Nephron progenitor cell (in vitro differentiated cells): ENCODE results near the gene SHISA7.

ENCODE experiments used
- DNase-seq: peaks from one replicate; pipeline ENCODE4 v3.0.0; 2021
- H3K27ac Mint-ChIP-seq: 2 replicates; pipeline ENCODE4 v1.8.0; 2021; ENCODE audit warnings: mild to moderate bottlenecking, moderate library complexity, mixed read lengths
- H3K27me3 Mint-ChIP-seq: 2 replicates; pipeline ENCODE4 v1.8.0; 2021; ENCODE audit warnings: mild to moderate bottlenecking, low read depth, mixed read lengths; ENCODE audit not compliant: poor library complexity
- H3K36me3 Mint-ChIP-seq: 2 replicates; pipeline ENCODE4 v1.8.0; 2021; ENCODE audit warnings: low read depth, mixed read lengths
- H3K4me1 Mint-ChIP-seq: 2 replicates; pipeline ENCODE4 v1.8.0; 2021; ENCODE audit warnings: mixed read lengths
- H3K4me3 Mint-ChIP-seq: 2 replicates; pipeline ENCODE4 v1.8.0; 2021; ENCODE audit warnings: mild to moderate bottlenecking, moderate library complexity, mixed read lengths
- H3K9me3 Mint-ChIP-seq: 2 replicates; pipeline ENCODE4 v1.8.0; 2021; ENCODE audit warnings: mild to moderate bottlenecking, moderate library complexity, mixed read lengths
- TF ChIP-seq, protein P1 (sequence below): fragments of 200-600 bp; sonication (generic); IDR thresholded peaks from 2 replicates; pipeline ENCODE4 v1.5.0; 2021; ENCODE audit warnings: antibody characterized with exemption

SHISA7 gene

DNA sequence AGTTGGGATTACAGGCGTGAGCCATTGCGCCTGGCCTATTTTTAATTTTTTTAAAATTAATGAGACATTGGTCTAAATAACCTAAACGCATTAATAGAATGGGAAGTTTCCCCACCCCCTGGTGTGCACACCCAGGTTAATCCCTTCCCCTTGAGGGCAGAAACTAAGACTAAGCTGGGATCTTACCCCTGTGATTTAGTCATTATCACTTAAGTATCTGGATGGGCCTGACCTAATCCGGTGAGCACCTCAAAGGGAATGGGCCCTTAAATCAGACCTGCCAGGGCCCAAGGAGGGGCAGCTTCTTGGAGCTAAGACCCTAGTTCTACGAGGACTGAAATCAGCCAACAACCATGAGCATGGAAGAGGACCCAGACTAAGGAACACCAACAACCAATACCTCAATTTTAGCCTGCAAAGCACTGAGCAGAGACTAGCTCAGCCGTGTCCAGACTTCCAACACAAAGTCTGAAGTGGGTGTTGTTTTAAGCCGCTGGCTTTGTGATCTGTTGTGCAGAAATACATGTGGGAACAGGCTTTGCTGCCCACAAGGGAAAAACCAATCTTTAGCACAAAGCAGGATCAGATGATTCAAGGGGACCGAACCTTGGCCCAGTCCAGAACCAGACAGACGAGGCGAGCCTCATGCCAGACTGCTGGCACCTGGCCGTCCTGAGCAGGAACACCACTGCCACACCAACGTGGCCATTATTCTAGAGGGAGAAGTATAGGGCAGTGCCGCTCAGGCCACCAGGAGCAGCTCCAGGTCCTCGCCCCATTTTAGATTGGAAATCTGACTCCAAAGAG lies 42.6 kb downstream of the SHISA7 start:
- Mint-ChIP-seq H3K27ac (peak overlapping the region; percentile 93), H3K9me3 (no peaks in the 10 kb centered on the region)
- no peak for DNase-seq

DNA sequence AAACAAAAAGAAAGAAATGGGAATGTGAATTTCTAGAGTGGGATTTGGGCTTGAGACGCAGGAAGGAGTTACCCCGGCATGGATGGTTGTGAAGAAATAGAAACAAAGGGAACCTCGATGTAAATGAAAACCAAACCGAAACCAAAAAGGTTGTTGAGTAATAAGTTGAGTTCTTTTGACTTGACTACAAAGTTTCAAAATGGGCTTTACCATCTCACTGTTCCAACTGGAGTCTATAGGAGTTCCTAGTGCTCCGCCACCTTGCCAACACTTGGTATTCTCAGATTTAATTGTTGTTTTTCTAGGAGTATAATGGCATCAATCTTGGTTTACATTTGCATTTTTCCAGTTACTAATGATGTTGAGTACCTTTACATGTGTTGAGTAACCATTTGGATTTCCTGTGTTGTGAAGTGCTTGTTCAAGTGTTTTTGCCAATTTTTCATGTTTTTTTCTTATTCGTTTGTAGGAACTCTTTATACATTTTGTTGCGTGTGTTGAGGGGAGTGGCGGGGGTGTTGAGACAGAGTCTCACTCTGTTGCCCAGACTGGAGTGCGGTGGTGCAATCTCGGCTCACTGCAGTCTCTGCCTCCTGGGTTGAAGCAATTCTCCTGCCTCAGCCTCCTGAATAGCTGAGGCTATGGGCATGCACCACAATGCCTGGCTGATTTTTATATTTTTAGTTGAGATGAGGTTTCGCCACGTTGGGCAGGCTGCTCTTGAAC lies 44.7 kb downstream of the SHISA7 start:
- H3K36me3 Mint-ChIP-seq, result peaks cover 36% of the 10 kb centered on the region
- DNase-seq, result no peak
- H3K4me3 Mint-ChIP-seq, result no peak overlapping the region
- peak overlapping the region; percentile 91 for H3K27ac Mint-ChIP-seq
- H3K9me3 Mint-ChIP-seq, result no peaks in the 10 kb centered on the region
- H3K4me1 Mint-ChIP-seq, result peaks cover 22% of the 10 kb centered on the region
- peaks cover 3% of the 10 kb centered on the region for H3K27me3 Mint-ChIP-seq
- TF ChIP-seq, protein P1, sequence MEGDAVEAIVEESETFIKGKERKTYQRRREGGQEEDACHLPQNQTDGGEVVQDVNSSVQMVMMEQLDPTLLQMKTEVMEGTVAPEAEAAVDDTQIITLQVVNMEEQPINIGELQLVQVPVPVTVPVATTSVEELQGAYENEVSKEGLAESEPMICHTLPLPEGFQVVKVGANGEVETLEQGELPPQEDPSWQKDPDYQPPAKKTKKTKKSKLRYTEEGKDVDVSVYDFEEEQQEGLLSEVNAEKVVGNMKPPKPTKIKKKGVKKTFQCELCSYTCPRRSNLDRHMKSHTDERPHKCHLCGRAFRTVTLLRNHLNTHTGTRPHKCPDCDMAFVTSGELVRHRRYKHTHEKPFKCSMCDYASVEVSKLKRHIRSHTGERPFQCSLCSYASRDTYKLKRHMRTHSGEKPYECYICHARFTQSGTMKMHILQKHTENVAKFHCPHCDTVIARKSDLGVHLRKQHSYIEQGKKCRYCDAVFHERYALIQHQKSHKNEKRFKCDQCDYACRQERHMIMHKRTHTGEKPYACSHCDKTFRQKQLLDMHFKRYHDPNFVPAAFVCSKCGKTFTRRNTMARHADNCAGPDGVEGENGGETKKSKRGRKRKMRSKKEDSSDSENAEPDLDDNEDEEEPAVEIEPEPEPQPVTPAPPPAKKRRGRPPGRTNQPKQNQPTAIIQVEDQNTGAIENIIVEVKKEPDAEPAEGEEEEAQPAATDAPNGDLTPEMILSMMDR, result no peak

More for the DNA sequence above, 42.6 kb downstream of the SHISA7 start:
- H3K4me3 Mint-ChIP-seq, result peak overlapping the region; percentile 15
- H3K36me3 Mint-ChIP-seq, result peaks cover 48% of the 10 kb centered on the region
- TF ChIP-seq, protein P1, result no peak
- peaks cover 6% of the 10 kb centered on the region for H3K27me3 Mint-ChIP-seq
- H3K4me1 Mint-ChIP-seq, result peaks cover 28% of the 10 kb centered on the region

DNA sequence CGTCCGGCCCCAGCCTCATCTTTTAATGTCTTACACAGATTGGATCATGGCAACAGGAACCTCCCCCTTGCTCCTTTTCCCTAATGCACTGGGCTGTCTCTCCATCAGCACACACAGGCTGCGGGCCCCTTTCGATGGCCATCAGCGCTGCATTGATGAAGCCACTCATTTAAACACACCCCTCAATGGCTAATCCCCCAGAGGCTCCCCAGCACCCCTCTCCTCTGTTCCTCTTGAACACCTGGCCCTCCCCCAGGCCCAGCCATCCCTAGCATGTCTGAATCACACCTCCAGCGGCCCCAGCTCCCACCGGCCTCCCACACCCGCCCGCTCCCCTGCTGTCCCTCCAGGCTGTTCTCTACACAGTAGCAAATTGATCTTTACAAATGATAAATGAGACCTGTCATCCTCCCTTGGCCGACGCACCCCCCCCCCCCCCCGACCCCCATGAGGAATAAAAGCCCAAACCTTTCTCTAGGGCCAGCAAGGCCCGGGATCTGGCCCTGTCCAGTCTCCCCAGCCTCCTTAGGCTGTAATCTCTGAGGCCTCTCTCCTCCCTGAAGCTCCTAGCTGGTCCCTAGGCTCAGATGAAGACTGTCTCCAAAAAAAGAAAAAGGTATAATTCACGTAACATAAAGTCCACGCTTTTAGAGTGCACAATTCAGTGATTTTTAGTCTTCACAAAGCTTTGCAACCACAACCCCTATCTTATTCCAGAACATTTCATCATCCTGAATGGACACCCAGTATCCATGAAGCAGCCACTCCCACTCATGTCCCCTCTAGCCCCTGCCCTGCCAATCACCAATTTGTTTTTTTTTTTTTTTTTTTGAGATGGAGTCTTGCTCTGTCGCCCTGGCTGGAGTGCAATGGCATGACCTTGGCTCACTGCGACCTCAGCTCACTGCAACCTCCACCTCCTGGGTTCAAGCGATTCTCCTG lies 50.0 kb downstream of the SHISA7 start:
- peaks cover 49% of the 10 kb centered on the region for H3K4me1 Mint-ChIP-seq
- DNase-seq, result no peak
- peaks cover 3% of the 10 kb centered on the region for H3K27me3 Mint-ChIP-seq
- H3K36me3 Mint-ChIP-seq, result peaks cover 34% of the 10 kb centered on the region
- TF ChIP-seq, protein P1, result no peak
- H3K27ac Mint-ChIP-seq, result peak overlapping the region; percentile 44
- H3K9me3 Mint-ChIP-seq, result no peaks in the 10 kb centered on the region
- peak overlapping the region; percentile 47 for H3K4me3 Mint-ChIP-seq

DNA sequence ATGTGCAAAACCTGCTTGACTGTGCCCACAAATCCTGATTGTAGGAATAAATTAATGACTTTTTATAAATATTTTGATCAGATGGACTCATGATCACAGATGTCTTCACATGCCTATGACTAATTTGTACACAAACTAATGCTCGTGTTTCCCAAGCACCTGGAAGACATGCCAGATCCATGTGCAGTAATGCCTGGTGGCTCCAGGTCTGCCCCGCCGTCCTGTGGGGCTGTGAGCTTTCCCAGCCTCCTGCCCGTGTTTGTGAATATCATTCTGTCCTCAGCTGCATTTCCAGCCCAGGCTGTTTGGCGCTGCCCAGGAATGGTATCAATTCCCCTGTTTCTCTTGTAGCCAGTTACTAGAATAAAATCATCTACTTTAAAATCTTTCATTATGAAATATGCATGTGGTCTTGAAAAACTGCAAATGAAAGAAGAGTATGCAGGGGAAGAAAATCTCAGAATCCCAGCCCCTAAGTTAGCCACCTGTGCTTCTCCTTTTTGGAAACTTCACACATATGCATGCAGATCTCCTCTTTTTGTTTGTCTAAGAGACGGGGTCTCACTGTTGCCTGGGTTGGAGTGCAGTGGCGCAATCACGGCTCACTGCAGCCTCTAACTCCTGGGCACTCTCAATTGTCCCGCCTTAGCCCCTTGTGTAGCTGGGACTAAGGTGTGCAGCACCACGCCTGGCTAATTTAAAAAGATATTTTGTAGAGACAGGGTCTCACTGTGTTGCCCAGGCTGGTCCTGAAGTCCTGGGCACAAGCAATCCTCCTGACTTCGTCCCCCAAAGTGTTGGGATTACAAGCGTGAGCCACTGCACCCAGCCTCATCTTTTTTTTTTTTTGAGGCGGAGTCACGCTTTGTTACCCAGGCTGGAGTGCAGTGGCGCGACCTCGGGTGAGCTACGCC lies 51.1 kb downstream of the SHISA7 start:
- TF ChIP-seq, protein P1, result no peak
- Mint-ChIP-seq H3K27me3 (peaks cover 3% of the 10 kb centered on the region), H3K4me1 (peaks cover 60% of the 10 kb centered on the region), H3K9me3 (no peaks in the 10 kb centered on the region), H3K4me3 (no peak overlapping the region), H3K36me3 (peaks cover 29% of the 10 kb centered on the region), H3K27ac (peak overlapping the region; percentile 44)
- DNase-seq, result no peak

DNA sequence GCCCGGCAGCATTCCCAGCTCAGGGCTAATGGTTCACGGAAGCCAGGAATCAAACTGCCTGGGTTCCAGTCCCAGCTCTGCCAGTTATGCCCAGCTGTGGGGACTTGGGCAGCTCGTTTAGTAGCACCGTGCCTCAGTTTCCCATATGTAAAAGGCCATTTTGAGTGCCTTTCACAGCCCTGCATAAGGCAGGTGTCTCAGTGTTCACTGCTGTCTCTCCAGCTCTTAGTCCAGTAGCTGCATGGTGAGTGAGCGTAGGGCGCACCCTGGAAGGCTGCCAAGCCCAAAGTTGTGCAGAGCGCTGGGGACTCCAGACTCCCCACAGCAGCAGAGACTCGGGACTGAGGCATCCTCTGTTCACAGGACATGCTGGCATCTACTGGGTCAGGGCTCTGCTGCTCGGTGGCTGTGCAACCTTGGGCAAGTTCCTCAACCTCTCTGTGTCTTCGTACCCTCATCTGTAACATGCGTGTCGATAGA lies 51.9 kb downstream of the SHISA7 start:
- Mint-ChIP-seq H3K4me3 (no peak overlapping the region), H3K27me3 (peaks cover 3% of the 10 kb centered on the region), H3K9me3 (no peaks in the 10 kb centered on the region), H3K4me1 (peaks cover 67% of the 10 kb centered on the region), H3K27ac (no peak overlapping the region), H3K36me3 (peaks cover 35% of the 10 kb centered on the region)
- TF ChIP-seq, protein P1, result no peak
- no peak for DNase-seq
